B cell (primary cell): ENCODE results near the gene MT4. TPM values are rescaled to one million over a fixed set of nuclear protein-coding genes. Genes with fewer than 3 reads are reported as not detected.

Experiments used
- ATAC-seq: fragments of 200-7000 bp; cut with Tn5 transposase; one replicate; pipeline ENCODE4 v1.10.0; 2021; ENCODE audit warnings: low read depth, mild to moderate bottlenecking, moderate number of reproducible peaks, moderate library complexity
- CTCF ChIA-PET: fragments of 350-600 bp; sonication (Branson Sonifier 250); formaldehyde crosslinking; loops from one replicate; lab custom pipeline; 2021; ENCODE audit warnings: antibody characterized with exemption, inconsistent platforms; lab: Charles Lee
- POLR2A ChIA-PET: fragments of 350-600 bp; sonication (Branson Sonifier 250); formaldehyde crosslinking; loops from one replicate; lab custom pipeline; 2021; ENCODE audit warnings: antibody characterized with exemption; lab: Charles Lee
- DNase-seq: peaks from one replicate; pipeline ENCODE4 v3.0.0; 2013
- H2AFZ ChIP-seq: 2 replicates; pipeline ENCODE4 v1.6.1; 2012; ENCODE audit warnings: mild to moderate bottlenecking, low read depth, low read length; ENCODE audit not compliant: insufficient read depth, poor library complexity, severe bottlenecking
- H3K27ac ChIP-seq, 2 donors: 1 replicate in 1 of 2; 2 replicates in 1 of 2; pipeline ENCODE4 v1.5.1; 2012 to 2013; ENCODE audit warnings: low read length in 2 of 2, mild to moderate bottlenecking in 2 of 2, moderate library complexity in 1 of 2
- H3K27me3 ChIP-seq, 4 experiments: fragments of 200-600 bp in 1 of 4; sonication (generic) in 1 of 4; replicated peaks in 1 of 4; 1 replicate in 2 of 4; 2 replicates in 2 of 4; pipeline versions ENCODE4 v1.6.1 to v1.7.0; 2013 to 2016; ENCODE audit warnings: low read length in 3 of 4, mild to moderate bottlenecking in 2 of 4, mixed read lengths in 1 of 4, moderate library complexity in 1 of 4; ENCODE audit not compliant: insufficient read depth in 4 of 4, control insufficient read depth in 3 of 4; ENCODE audit errors: control extremely low read depth in 1 of 4
- H3K36me3 ChIP-seq, 2 experiments: replicated peaks in 1 of 2; 1 replicate in 1 of 2; 2 replicates in 1 of 2; pipeline versions ENCODE4 v1.6.1 to v1.7.1; 2013; ENCODE audit warnings: low read length in 1 of 2; ENCODE audit not compliant: insufficient read depth in 2 of 2, control insufficient read depth in 1 of 2; ENCODE audit errors: control extremely low read depth in 1 of 2, extremely low read depth in 1 of 2
- H3K4me1 ChIP-seq, 2 donors: fragments of 200-600 bp in 1 of 2; sonication (generic) in 1 of 2; 1 replicate in 1 of 2; 2 replicates in 1 of 2; pipeline versions ENCODE4 v1.5.1 to v1.6.1; 2013 to 2017; ENCODE audit warnings: low read length in 2 of 2; ENCODE audit not compliant: control insufficient read depth in 2 of 2, insufficient read depth in 2 of 2
- H3K4me2 ChIP-seq: replicated peaks from 2 replicates; pipeline ENCODE3; 2012; ENCODE audit warnings: mild to moderate bottlenecking, low read depth, low read length; ENCODE audit not compliant: poor library complexity, severe bottlenecking
- H3K4me3 ChIP-seq, 5 experiments: fragments of 200-600 bp in 1 of 5; sonication (generic) in 1 of 5; 1 replicate in 3 of 5; 2 replicates in 2 of 5; pipeline versions ENCODE4 v1.5.1 to v1.7.0; 2011 to 2016; ENCODE audit warnings: low read length in 4 of 5, mild to moderate bottlenecking in 4 of 5, low read depth in 2 of 5, control low read depth in 1 of 5, moderate library complexity in 1 of 5; ENCODE audit not compliant: insufficient read depth in 1 of 5; ENCODE audit errors: control extremely low read depth in 1 of 5, extremely low read depth in 1 of 5
- H3K79me2 ChIP-seq: fragments of 200-600 bp; sonication (generic); one replicate; pipeline ENCODE4 v1.6.0; 2016; ENCODE audit warnings: low read length; ENCODE audit not compliant: control insufficient read depth, insufficient read depth
- H3K9ac ChIP-seq: fragments of 200-600 bp; sonication (generic); 2 replicates; pipeline ENCODE4 v1.6.1; 2017; ENCODE audit warnings: mild to moderate bottlenecking, low read length, moderate library complexity
- H3K9me3 ChIP-seq, 3 donors: one replicate each; pipeline versions ENCODE4 v1.6.1 to v1.7.1; 2013; ENCODE audit warnings: low read length in 2 of 3; ENCODE audit not compliant: control insufficient read depth in 2 of 3, insufficient read depth in 1 of 3; ENCODE audit errors: control extremely low read depth in 1 of 3
- H4K20me1 ChIP-seq: 2 replicates; pipeline ENCODE4 v1.6.0; 2012; ENCODE audit warnings: mild to moderate bottlenecking, low read length; ENCODE audit not compliant: insufficient read depth, control insufficient read depth, poor library complexity, severe bottlenecking
- H3K27ac Mint-ChIP-seq: one replicate; pipeline ENCODE4 v1.8.0; 2021; ENCODE audit warnings: mixed read lengths
- H3K27me3 Mint-ChIP-seq: one replicate; pipeline ENCODE4 v1.8.0; 2021; ENCODE audit warnings: mixed read lengths
- H3K4me1 Mint-ChIP-seq: one replicate; pipeline ENCODE4 v1.8.0; 2021; ENCODE audit warnings: mixed read lengths
- H3K4me3 Mint-ChIP-seq: one replicate; pipeline ENCODE4 v1.8.0; 2021; ENCODE audit warnings: mixed read lengths
- H3K9me3 Mint-ChIP-seq: one replicate; pipeline ENCODE4 v1.8.0; 2022; ENCODE audit warnings: mixed read lengths; ENCODE audit not compliant: insufficient read depth
- CTCF ChIP-seq: fragments of 200-600 bp; IDR thresholded peaks from one replicate; pipeline ENCODE4 v1.8.0; 2022; ENCODE audit warnings: antibody characterized with exemption, mild to moderate bottlenecking
- EZH2 ChIP-seq: IDR thresholded peaks from 2 replicates; pipeline ENCODE4 v1.6.1; 2012; ENCODE audit warnings: borderline replicate concordance, low read depth, mild to moderate bottlenecking, moderate library complexity, low read length; ENCODE audit not compliant: insufficient read depth, poor library complexity, severe bottlenecking
- WGBS: methylation state at CpG from one replicate; pipeline ENCODE4 v1.1.5; 2013; ENCODE audit warnings: missing lambda C conversion rate; ENCODE audit not compliant: insufficient coverage; 5-methylcytosine and 5-hydroxymethylcytosine counted together
- intact Hi-C: fragments of 100-400 bp; cut with micrococcal nuclease; formaldehyde crosslinking; loops from one replicate; pipeline ENCODE4 v1.10.0; 2022
- polyA plus RNA-seq: library from polyadenylated mRNA; depleted of rRNA; stranded (reverse); fragments of >200 nt; gene quantifications from 2 replicates; pipeline ENCODE4 v1.2.3, GENCODE V29; 2012
- total RNA-seq, 2 donors: library from RNA; stranded (reverse); fragments of 120-200 nt in 1 of 2; gene quantifications; 1 replicate in 1 of 2; 2 replicates in 1 of 2; pipeline versions ENCODE4 v1.2.3 to v1.2.4, GENCODE V29; 2013 to 2022

MT4 gene
- total and polyA plus RNA-seq, 2 donors (not counting 1 experiment from before 2014, with no cell fraction given): not detected

DNA sequence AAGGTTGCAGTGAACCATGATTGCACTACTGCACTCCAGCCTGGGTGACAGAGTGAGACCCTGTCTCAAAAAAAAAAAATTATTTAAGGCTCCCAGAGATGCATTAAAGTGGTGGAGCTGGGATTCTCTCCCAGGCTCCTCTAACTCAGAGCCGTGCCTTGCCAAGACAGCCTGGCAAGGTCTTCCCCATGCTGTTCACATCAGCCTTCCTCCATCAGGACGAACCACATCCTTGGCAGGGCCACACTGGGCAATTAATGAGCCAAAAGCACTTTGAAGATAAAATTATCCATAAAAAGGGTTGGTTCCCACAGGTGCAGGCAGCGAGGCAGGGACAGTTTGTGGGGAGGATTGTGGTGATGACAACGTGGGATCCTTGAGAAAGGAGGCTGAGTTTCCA is 25.2 kb upstream of the MT4 start:
- Histone ChIP-seq H3K36me3 (no peaks in the 10 kb centered on the region), H3K27ac (no peak overlapping the region), H3K4me1 (no peaks in the 10 kb centered on the region), H4K20me1 (no peaks in the 10 kb centered on the region), H3K27me3 (peaks cover 0 to 8% (median 2%) of the 10 kb centered on the region in 4 experiments), H3K79me2 (no peaks in the 10 kb centered on the region), H3K9me3 (no peaks in the 10 kb centered on the region), H2AFZ (no peak overlapping the region), H3K9ac (no peak overlapping the region), H3K4me2 (no peak overlapping the region), H3K4me3 (no peak overlapping the region)
- ChIA-PET POLR2A (no interaction called here), CTCF (no interaction called here)
- peaks cover 44% of the 10 kb centered on the region for H3K27me3 Mint-ChIP-seq
- no peak for DNase-seq
- H3K4me1 Mint-ChIP-seq: no peaks in the 10 kb centered on the region
- intact Hi-C loops: no loop called here
- peaks cover 2% of the 10 kb centered on the region for H3K9me3 Mint-ChIP-seq
- H3K27ac Mint-ChIP-seq: no peak overlapping the region
- no peak overlapping the region for H3K4me3 Mint-ChIP-seq
- no peak for TF ChIP-seq CTCF
- no peak for TF ChIP-seq EZH2
- ATAC-seq: no peak
- WGBS: 80% methylated on average over 1 of the region's 4 CpGs

DNA sequence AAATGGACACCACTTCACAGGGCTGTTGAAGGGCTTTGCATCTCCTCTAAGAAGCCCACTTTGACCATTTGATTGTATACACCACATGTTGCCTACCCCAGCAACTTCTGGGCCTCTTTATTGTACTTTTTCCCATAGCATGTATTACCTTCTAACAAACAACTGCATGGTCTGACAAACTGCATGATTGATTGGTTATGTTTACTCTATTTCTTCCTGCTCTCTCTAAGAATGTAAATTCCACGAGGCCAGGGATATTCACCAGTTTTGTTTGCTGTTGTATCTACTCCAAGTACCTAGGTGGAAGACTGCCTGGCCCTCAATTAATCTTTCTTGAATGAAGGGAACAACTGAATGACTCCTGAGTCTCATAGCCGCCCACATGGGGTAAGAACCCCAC is 22.8 kb upstream of the MT4 start:
- H3K4me3 Mint-ChIP-seq: no peak overlapping the region
- TF ChIP-seq EZH2 (no peak), CTCF (no peak)
- no peaks in the 10 kb centered on the region for H3K27me3 ChIP-seq
- ChIA-PET POLR2A (no interaction called here), CTCF (no interaction called here)
- H3K9ac ChIP-seq: no peak overlapping the region
- H3K9me3 Mint-ChIP-seq: peaks cover 2% of the 10 kb centered on the region
- H3K4me2 ChIP-seq: no peak overlapping the region
- H3K4me1 Mint-ChIP-seq: no peaks in the 10 kb centered on the region
- ATAC-seq: no peak
- DNase-seq: no peak
- H3K4me3 ChIP-seq: no peak overlapping the region
- WGBS: no CpG with 5 or more reads among the region's 2 CpGs
- H2AFZ ChIP-seq: no peak overlapping the region
- intact Hi-C loops: no loop called here
- no peak overlapping the region for H3K27ac Mint-ChIP-seq
- no peaks in the 10 kb centered on the region for H4K20me1 ChIP-seq
- no peak overlapping the region for H3K27ac ChIP-seq
- H3K79me2 ChIP-seq: no peaks in the 10 kb centered on the region
- H3K9me3 ChIP-seq: no peaks in the 10 kb centered on the region
- H3K27me3 Mint-ChIP-seq: peaks cover 35% of the 10 kb centered on the region
- no peaks in the 10 kb centered on the region for H3K4me1 ChIP-seq
- H3K36me3 ChIP-seq: no peaks in the 10 kb centered on the region
